H1 (cell line): ENCODE data around the gene KLF7. TPM values are rescaled to one million over a fixed set of nuclear protein-coding genes. Genes with fewer than 3 reads are reported as not detected.

Source experiments
- CTCF ChIA-PET: fragments of 300-600 bp; sonication (Branson Sonifier 250); formaldehyde crosslinking; loops from one replicate; lab custom pipeline; 2021; ENCODE audit not compliant: partially characterized antibody; lab: Charles Lee
- POLR2A ChIA-PET: fragments of 300-600 bp; sonication (Branson Sonifier 250); formaldehyde crosslinking; loops from one replicate; lab custom pipeline; 2021; ENCODE audit warnings: inconsistent platforms; ENCODE audit not compliant: partially characterized antibody; lab: Charles Lee
- DNase-seq, 2 experiments: peaks; one replicate each; pipeline versions ENCODE4 v3.0.0 to v3.0.0-alpha.2; 2010 to 2022; ENCODE audit warnings: low spot score in 2 of 2, low read depth in 1 of 2, mixed read lengths in 1 of 2
- FAIRE-seq: peaks from 2 replicates; lab custom pipeline; 2011; peaks lifted over from hg19 to GRCh38; lab: Jason Lieb, UNC
- H2AFZ ChIP-seq: 2 replicates; pipeline ENCODE4 v1.8.1; 2012; ENCODE audit warnings: low read length, inconsistent platforms
- H2AK5ac ChIP-seq: 2 replicates; pipeline ENCODE4 v1.6.1; 2013; ENCODE audit warnings: low read depth, low read length
- H2BK120ac ChIP-seq: replicated peaks from 2 replicates; pipeline ENCODE3; 2013; ENCODE audit warnings: low read depth, low read length, inconsistent platforms
- H2BK12ac ChIP-seq: 2 replicates; pipeline ENCODE4 v1.6.1; 2013; ENCODE audit warnings: low read depth, low read length
- H2BK15ac ChIP-seq: 2 replicates; pipeline ENCODE4 v1.6.1; 2013; ENCODE audit warnings: low read length
- H2BK20ac ChIP-seq: 2 replicates; pipeline ENCODE4 v1.6.1; 2013; ENCODE audit warnings: low read length
- H2BK5ac ChIP-seq: 2 replicates; pipeline ENCODE4 v1.6.1; 2013; ENCODE audit warnings: low read depth, low read length
- H3K14ac ChIP-seq: 2 replicates; pipeline ENCODE4 v1.6.1; 2013; ENCODE audit warnings: inconsistent platforms; ENCODE audit not compliant: insufficient read length
- H3K18ac ChIP-seq: 2 replicates; pipeline ENCODE4 v1.6.1; 2013; ENCODE audit warnings: low read length; ENCODE audit errors: extremely low read depth
- H3K23ac ChIP-seq: 2 replicates; pipeline ENCODE4 v1.6.1; 2013; ENCODE audit warnings: inconsistent platforms; ENCODE audit not compliant: insufficient read length
- H3K23me2 ChIP-seq: 2 replicates; pipeline ENCODE4 v1.6.1; 2013; ENCODE audit warnings: low read depth, low read length
- H3K27ac ChIP-seq: 2 replicates; pipeline ENCODE4 v1.6.1; 2011; ENCODE audit warnings: low read depth, low read length, inconsistent platforms
- H3K27me3 ChIP-seq, 4 experiments: replicated peaks in 1 of 4; 1 replicate in 1 of 4; 2 replicates in 3 of 4; pipeline versions ENCODE4 v1.6.1 to v1.8.1; 2011 to 2013; ENCODE audit warnings: low read length in 3 of 4, mild to moderate bottlenecking in 3 of 4, inconsistent platforms in 2 of 4, mixed read lengths in 2 of 4, moderate library complexity in 1 of 4; ENCODE audit not compliant: control insufficient read depth in 3 of 4, insufficient read depth in 3 of 4; ENCODE audit errors: extremely low read depth in 1 of 4
- H3K36me3 ChIP-seq, 4 experiments: 2 replicates each; pipeline versions ENCODE4 v1.6.1 to v1.8.1; 2011 to 2013; ENCODE audit warnings: mild to moderate bottlenecking in 4 of 4, low read length in 3 of 4, moderate library complexity in 2 of 4, control low read depth in 1 of 4, inconsistent platforms in 1 of 4; ENCODE audit not compliant: insufficient read depth in 4 of 4, control insufficient read depth in 2 of 4
- H3K4ac ChIP-seq: replicated peaks from 2 replicates; pipeline ENCODE3; 2013; ENCODE audit warnings: low read length, low read depth, mixed read lengths, inconsistent platforms; ENCODE audit not compliant: insufficient read length
- H3K4me1 ChIP-seq, 4 experiments: replicated peaks in 1 of 4; 1 replicate in 1 of 4; 2 replicates in 3 of 4; pipeline versions ENCODE4 v1.6.1 to v1.8.1; 2011 to 2013; ENCODE audit warnings: low read length in 3 of 4, inconsistent platforms in 2 of 4, mixed read lengths in 1 of 4; ENCODE audit not compliant: insufficient read depth in 4 of 4, control insufficient read depth in 3 of 4
- H3K4me2 ChIP-seq, 2 experiments: 2 replicates each; pipeline versions ENCODE4 v1.6.1 to v1.8.1; 2011 to 2013; ENCODE audit warnings: low read depth in 2 of 2, low read length in 2 of 2, control low read depth in 1 of 2, inconsistent platforms in 1 of 2, mild to moderate bottlenecking in 1 of 2; ENCODE audit not compliant: insufficient read depth in 1 of 2
- H3K4me3 ChIP-seq, 4 experiments: fragments of 200-600, 300-600 bp in 1 of 4; sonication (generic), shearing (Covaris generic), sonication (Bioruptor Twin) in 1 of 4; 2 replicates each; pipeline versions ENCODE4 v1.5.1 to v1.8.1; 2011 to 2016; ENCODE audit warnings: low read length in 4 of 4, low read depth in 3 of 4, control low read depth in 2 of 4, inconsistent platforms in 2 of 4, mild to moderate bottlenecking in 2 of 4, mixed read lengths in 1 of 4, moderate library complexity in 1 of 4; ENCODE audit not compliant: insufficient read depth in 2 of 4; ENCODE audit errors: extremely low read depth in 1 of 4
- H3K56ac ChIP-seq: replicated peaks from 2 replicates; pipeline ENCODE3; 2013; ENCODE audit warnings: low read depth, mild to moderate bottlenecking, mixed read lengths, low read length, inconsistent platforms; ENCODE audit not compliant: insufficient read length
- H3K79me1 ChIP-seq: 2 replicates; pipeline ENCODE4 v1.6.1; 2013; ENCODE audit warnings: low read depth, low read length, control low read depth
- H3K79me2 ChIP-seq, 2 experiments: 2 replicates each; pipeline versions ENCODE4 v1.6.1 to v1.8.1; 2012 to 2013; ENCODE audit warnings: low read length in 2 of 2, mild to moderate bottlenecking in 2 of 2, inconsistent platforms in 1 of 2; ENCODE audit not compliant: insufficient read depth in 2 of 2, control insufficient read depth in 1 of 2
- H3K9ac ChIP-seq, 4 experiments: replicated peaks in 1 of 4; 1 replicate in 1 of 4; 2 replicates in 3 of 4; pipeline versions ENCODE4 v1.6.1 to v1.8.1; 2011 to 2013; ENCODE audit warnings: low read depth in 3 of 4, low read length in 3 of 4, control low read depth in 2 of 4, mild to moderate bottlenecking in 2 of 4, moderate library complexity in 2 of 4, inconsistent platforms in 1 of 4; ENCODE audit errors: extremely low read depth in 1 of 4
- H3K9me3 ChIP-seq, 2 experiments: 2 replicates each; pipeline versions ENCODE4 v1.6.1 to v1.8.1; 2012 to 2013; ENCODE audit warnings: mild to moderate bottlenecking in 2 of 2, moderate library complexity in 2 of 2, control low read depth in 1 of 2, inconsistent platforms in 1 of 2, low read depth in 1 of 2, low read length in 1 of 2, mixed read lengths in 1 of 2; ENCODE audit not compliant: insufficient read depth in 2 of 2
- H4K20me1 ChIP-seq, 2 experiments: replicated peaks in 1 of 2; 2 replicates each; pipeline versions ENCODE3 to v1.8.1; 2011 to 2013; ENCODE audit warnings: inconsistent platforms in 2 of 2, low read length in 2 of 2, mild to moderate bottlenecking in 1 of 2; ENCODE audit not compliant: insufficient read depth in 2 of 2, control insufficient read depth in 1 of 2
- H4K5ac ChIP-seq: 2 replicates; pipeline ENCODE4 v1.6.1; 2013; ENCODE audit warnings: low read length, low read depth, mixed read lengths, inconsistent platforms; ENCODE audit not compliant: insufficient read length
- H4K8ac ChIP-seq: 2 replicates; pipeline ENCODE4 v1.8.0; 2013; ENCODE audit warnings: mild to moderate bottlenecking, moderate library complexity, low read length, inconsistent platforms; ENCODE audit not compliant: insufficient read depth; ENCODE audit errors: extremely low read depth
- H4K91ac ChIP-seq: replicated peaks from 2 replicates; pipeline ENCODE3; 2013; ENCODE audit warnings: low read length, mixed read lengths, inconsistent platforms; ENCODE audit not compliant: insufficient read length
- ASH2L ChIP-seq: fragments of 200-600, 300-600 bp; sonication (generic); IDR thresholded peaks from one replicate; pipeline ENCODE4 v1.7.1; 2017; ENCODE audit warnings: low read length
- CBX8 ChIP-seq: fragments of 300-800, 300-1000 bp; sonication (generic); IDR thresholded peaks from 2 replicates; pipeline ENCODE4 v1.7.1; 2016; ENCODE audit warnings: low read depth, low read length, borderline replicate concordance
- MAFK ChIP-seq: IDR thresholded peaks from 2 replicates; pipeline ENCODE4 v1.6.1; 2012; ENCODE audit warnings: low read depth, mild to moderate bottlenecking, improper control_type of control experiment, low read length
- NANOG ChIP-seq: IDR thresholded peaks from 2 replicates; pipeline ENCODE4 v1.6.1; 2011; ENCODE audit warnings: low read length, low read depth, mild to moderate bottlenecking, inconsistent platforms; ENCODE audit not compliant: insufficient read depth, poor library complexity, severe bottlenecking
- NRF1 ChIP-seq: IDR thresholded peaks from 2 replicates; pipeline ENCODE4 v1.6.1; 2011; ENCODE audit warnings: mild to moderate bottlenecking, low read depth, low read length, improper control_type of control experiment
- SIN3A ChIP-seq, 2 experiments: IDR thresholded peaks in 1 of 2; conservative IDR thresholded peaks in 1 of 2; 2 replicates each; pipeline ENCODE4 v1.6.1; 2011 to 2012; ENCODE audit warnings: low read length in 2 of 2, improper control_type of control experiment in 1 of 2, low read depth in 1 of 2, mild to moderate bottlenecking in 1 of 2
- TAF1 ChIP-seq: IDR thresholded peaks from 2 replicates; pipeline ENCODE4 v1.6.1; 2011; ENCODE audit warnings: mild to moderate bottlenecking, low read depth, low read length
- WGBS, 2 experiments: shearing (Covaris generic) in 1 of 2; methylation state at CpG; one replicate each; pipeline versions ENCODE4 v1.1.6 to v1.1.7; 2013 to 2015; ENCODE audit warnings: low lambda C conversion rate in 2 of 2, mixed read lengths in 2 of 2, inconsistent platforms in 1 of 2, low coverage in 1 of 2, missing lambda C conversion rate in 1 of 2; ENCODE audit not compliant: insufficient replicate concordance in 2 of 2, insufficient coverage in 1 of 2, insufficient read length in 1 of 2; ENCODE audit errors: extremely low coverage in 1 of 2, missing lambda C conversion rate in 1 of 2; 5-methylcytosine and 5-hydroxymethylcytosine counted together
- polyA plus RNA-seq, 7 experiments: library from polyadenylated mRNA; depleted of rRNA in 3 of 7; stranded (reverse) in 5 of 7; unstranded in 2 of 7; fragments of >200 nt in 5 of 7; fragments of 200-250 nt in 2 of 7; gene quantifications; 1 replicate in 5 of 7; 2 replicates in 1 of 7; 4 replicates in 1 of 7; pipeline versions ENCODE4 v1.2.1 to v1.2.3, GENCODE V29; 2011 to 2013; ENCODE audit warnings: missing spikeins in 2 of 7, mixed read lengths in 2 of 7
- total RNA-seq: library from RNA; stranded (reverse); fragmentation: NEBNext Ultra II Directional; extraction: Animal tissue kit (Norgen Biotek cat#: 25700); gene quantifications from 2 replicates; pipeline ENCODE4 v1.2.1, GENCODE V29; 2021

KLF7 gene
- total and polyA plus RNA-seq, 2 of the 8 experiments (the other 6 are each of a cell fraction or from before 2014, with no cell fraction given): 9.6 to 23.3 TPM

- peaks cover 22 to 85% of the 10 kb centered on the region in 2 experiments; a peak in 3 of 4 replicates for H3K79me2 ChIP-seq
- H3K23ac ChIP-seq: no peak overlapping the region
- POLR2A ChIA-PET: interaction anchor here (0.9 to 1.8 kb wide), 3 partner anchors 8 to 66 kb away, joined by 3 to 6 read pairs (median 4); no protein-coding TSS in a partner anchor
- no peak overlapping the region for H4K5ac ChIP-seq
- DNase-seq (no peak), FAIRE-seq (no peak)
- no peak overlapping the region for H2AK5ac ChIP-seq
- H3K4me3 ChIP-seq: no peak overlapping the region
- H2AFZ ChIP-seq: no peak overlapping the region
- CTCF ChIA-PET: interaction anchor here (0.8 kb wide), 1 partner anchor 13 kb away, joined by 3 read pairs; no protein-coding TSS in a partner anchor
- H2BK5ac ChIP-seq: no peak overlapping the region; the same call in 1 of the 2 replicates
- H2BK12ac ChIP-seq: no peak overlapping the region
- peaks cover 19% of the 10 kb centered on the region for H3K23me2 ChIP-seq
- no peak overlapping the region for H3K9ac ChIP-seq
- H3K79me1 ChIP-seq: peaks cover 4% of the 10 kb centered on the region; the same call in 1 of the 2 replicates
- no peak overlapping the region for H2BK120ac ChIP-seq
- H3K18ac ChIP-seq: peak overlapping the region; percentile 17; the same call in 1 of the 2 replicates
- H3K27ac ChIP-seq: no peak overlapping the region
- H3K27me3 ChIP-seq: no peaks in the 10 kb centered on the region; a peak in 2 of 7 replicates
- H3K4me2 ChIP-seq: peak overlapping the region; percentile 6 to 100; a peak in 2 of 4 replicates
- H4K91ac ChIP-seq: no peak overlapping the region
- no peak overlapping the region for H3K14ac ChIP-seq
- no peak overlapping the region for H3K56ac ChIP-seq
- no peak overlapping the region for H2BK15ac ChIP-seq
- H4K20me1 ChIP-seq: no peaks in the 10 kb centered on the region
- peaks cover 2 to 29% (median 24%) of the 10 kb centered on the region in 4 experiments; a peak in 6 of 7 replicates for H3K4me1 ChIP-seq
- no peaks in the 10 kb centered on the region for H3K9me3 ChIP-seq
- no peaks in the 10 kb centered on the region for H3K36me3 ChIP-seq
- 78% methylated on average over 7 of the region's 7 CpGs; no CpG with 5 or more reads in 1 of the 2 experiments for WGBS, 2 experiments
- no peak overlapping the region for H3K4ac ChIP-seq
- H2BK20ac ChIP-seq: no peak overlapping the region
- H4K8ac ChIP-seq: no peak overlapping the region
- no peak for TF ChIP-seq CBX8
- no peak for TF ChIP-seq SIN3A (conservative IDR thresholded peaks at IDR 0.05 in 1 of 2, IDR thresholded peaks at IDR 0.05 in 1 of 2; ENCODE audit: low read depth in 1 of 2, low read length in 2 of 2)
- TF ChIP-seq NANOG: no peak
- TF ChIP-seq TAF1: no peak
- TF ChIP-seq NRF1: no peak
- no peak for TF ChIP-seq MAFK
- no peak for TF ChIP-seq ASH2L
Measured at GRCh38 chr2:207161247-207162123, 4.3 kb downstream of the KLF7 start.
